H7 (cell line): Measurements from ENCODE around the gene TMEM272. TPM values are rescaled to one million over a fixed set of nuclear protein-coding genes. Genes with fewer than 3 reads are reported as not detected.

Experiments
- DNase-seq: peaks from one replicate; pipeline ENCODE4 v3.0.0; 2012
- H3K27me3 ChIP-seq: 2 replicates; pipeline ENCODE4 v1.6.0; 2011; ENCODE audit warnings: mild to moderate bottlenecking, low read length; ENCODE audit not compliant: control insufficient read depth, insufficient read depth
- H3K36me3 ChIP-seq: replicated peaks from 2 replicates; pipeline ENCODE4 v1.5.1; 2011; ENCODE audit warnings: low read length; ENCODE audit not compliant: control insufficient read depth, insufficient read depth
- H3K4me3 ChIP-seq: 2 replicates; pipeline ENCODE4 v1.5.1; 2011; ENCODE audit warnings: low read depth, mild to moderate bottlenecking, control low read depth, low read length, moderate library complexity; ENCODE audit not compliant: insufficient read depth
- total RNA-seq: library from RNA; depleted of rRNA; stranded (reverse); fragments of >200 nt; shearing (Covaris generic); gene quantifications from 2 replicates; pipeline ENCODE4 v1.2.3, GENCODE V29; 2014

The TMEM272 gene
- total RNA-seq, 1 experiment from 2014 or later = not detected

DNA sequence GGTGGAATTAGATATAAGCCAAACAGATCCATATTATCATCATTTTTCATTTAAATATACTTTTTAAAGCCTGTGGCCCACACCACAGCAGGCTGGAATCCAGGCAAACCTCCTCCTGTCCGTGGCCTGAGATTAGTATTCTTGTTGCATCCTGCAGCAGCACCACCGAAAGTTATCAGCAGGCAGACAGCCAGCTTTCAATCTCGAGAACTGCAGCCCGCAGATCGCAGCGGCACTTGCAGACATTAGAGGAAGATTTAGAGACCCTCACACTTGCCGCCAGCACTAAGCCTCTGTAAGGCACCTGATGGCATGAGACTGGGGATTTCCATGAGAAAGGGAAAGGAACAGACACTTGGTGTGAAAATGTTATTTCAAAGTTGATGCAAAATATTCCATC lies 48.4 kb downstream of the TMEM272 start:
- no peak for DNase-seq
- Histone ChIP-seq H3K27me3 (no peaks in the 10 kb centered on the region), H3K36me3 (no peaks in the 10 kb centered on the region), H3K4me3 (no peak overlapping the region)

DNA sequence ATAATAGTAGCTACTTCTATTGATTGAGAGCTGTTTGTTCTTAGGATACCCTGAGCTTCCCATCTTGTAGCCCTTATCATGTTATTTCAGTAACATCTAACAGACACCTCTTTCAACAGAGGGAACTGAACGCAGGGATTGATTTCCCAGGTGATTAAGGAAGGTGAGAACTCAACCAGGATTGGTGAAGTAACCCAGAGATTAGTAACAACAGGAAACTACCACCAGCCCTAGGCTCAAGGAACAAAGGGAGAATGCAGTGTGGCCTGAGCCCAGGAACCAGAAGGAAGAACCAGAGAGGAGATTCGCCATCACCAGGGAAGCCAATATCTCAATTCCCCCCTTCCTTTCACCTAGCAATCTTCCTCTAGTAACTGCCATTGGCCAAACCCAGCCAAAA lies 49.6 kb downstream of the TMEM272 start:
- DNase-seq = no peak
- no peak overlapping the region for H3K4me3 ChIP-seq
- H3K36me3 ChIP-seq = no peaks in the 10 kb centered on the region
- no peaks in the 10 kb centered on the region for H3K27me3 ChIP-seq

DNA sequence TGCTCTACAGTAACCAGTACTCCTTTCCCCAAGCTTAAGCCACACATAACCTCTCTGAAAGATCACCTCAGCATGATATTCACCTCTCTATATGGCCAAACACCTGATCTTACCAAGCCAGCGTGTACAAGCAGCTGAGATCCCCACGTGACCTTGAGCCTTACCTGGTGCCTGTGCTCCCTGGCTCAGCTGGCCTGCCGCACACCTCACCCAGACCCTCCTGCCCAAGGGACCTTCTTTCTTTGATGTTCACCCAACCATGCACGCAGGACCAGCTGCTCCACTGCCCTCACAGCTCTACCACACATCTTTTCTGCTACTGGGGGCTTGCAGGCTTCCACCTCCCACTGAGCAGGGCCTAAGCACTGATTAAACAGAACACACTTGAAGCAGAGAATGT lies 50.0 kb downstream of the TMEM272 start:
- no peak for DNase-seq
- H3K27me3 ChIP-seq = no peaks in the 10 kb centered on the region
- H3K4me3 ChIP-seq = no peak overlapping the region
- no peaks in the 10 kb centered on the region for H3K36me3 ChIP-seq

GRCh38 chr13:51793570-51794271 lies 51.3 kb downstream of the TMEM272 start:
- no peak for DNase-seq
- H3K36me3 ChIP-seq = no peaks in the 10 kb centered on the region
- no peak overlapping the region for H3K4me3 ChIP-seq
- H3K27me3 ChIP-seq = no peaks in the 10 kb centered on the region

DNA sequence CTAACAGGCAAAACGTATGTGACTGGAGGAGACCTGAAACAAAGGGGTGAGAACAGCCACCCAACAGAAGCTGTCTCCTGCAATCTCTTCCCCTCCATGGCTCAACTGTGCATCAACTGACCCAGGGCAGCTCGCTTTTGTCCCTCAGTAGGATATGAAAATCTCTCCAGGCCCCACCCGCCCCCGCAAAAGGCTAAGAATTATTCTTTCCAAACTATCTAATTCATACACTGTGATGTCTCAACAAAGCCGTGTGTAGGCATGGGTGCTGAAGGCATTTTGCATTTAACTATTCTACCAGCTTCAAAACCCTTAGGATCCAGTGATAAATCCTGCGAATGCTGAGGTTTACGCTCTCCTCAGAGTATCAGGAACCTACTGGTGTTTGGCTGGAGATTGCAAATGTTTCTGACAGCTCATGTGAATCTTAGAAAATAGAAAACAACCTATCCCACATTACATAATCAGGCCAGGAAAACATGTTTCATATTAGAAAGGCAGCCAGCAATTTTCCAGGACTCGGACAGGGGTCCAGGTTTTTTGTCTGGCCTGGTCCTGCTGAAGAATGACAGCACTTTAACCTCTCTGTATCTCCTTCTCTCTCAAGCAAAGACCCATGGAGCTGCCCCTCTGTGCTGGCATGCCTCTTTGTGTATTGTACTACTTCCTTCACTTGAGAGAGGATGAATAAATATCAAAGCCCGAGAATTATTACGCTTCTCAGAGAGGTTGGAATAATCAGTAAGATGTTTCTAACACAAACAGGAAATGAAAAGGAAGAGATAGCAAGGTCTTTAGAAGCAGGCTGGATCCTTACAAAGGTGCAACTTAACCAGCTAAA lies 58.3 kb downstream of the TMEM272 start:
- no peaks in the 10 kb centered on the region for H3K36me3 ChIP-seq
- DNase-seq = no peak
- H3K27me3 ChIP-seq = no peaks in the 10 kb centered on the region
- no peak overlapping the region for H3K4me3 ChIP-seq

- H3K27me3 ChIP-seq = no peaks in the 10 kb centered on the region
- H3K36me3 ChIP-seq = no peaks in the 10 kb centered on the region
- no peak overlapping the region for H3K4me3 ChIP-seq
- no peak for DNase-seq
Observed at GRCh38 chr13:51785712-51786424, 59.1 kb downstream of the TMEM272 start.

- Histone ChIP-seq H3K27me3 (no peaks in the 10 kb centered on the region), H3K36me3 (no peaks in the 10 kb centered on the region), H3K4me3 (no peak overlapping the region)
- DNase-seq = no peak
Observed at GRCh38 chr13:51784097-51784496, 60.9 kb downstream of the TMEM272 start.

GRCh38 chr13:51783428-51784094 lies 61.4 kb downstream of the TMEM272 start:
- H3K36me3 ChIP-seq = no peaks in the 10 kb centered on the region
- no peaks in the 10 kb centered on the region for H3K27me3 ChIP-seq
- no peak for DNase-seq
- no peak overlapping the region for H3K4me3 ChIP-seq

DNA sequence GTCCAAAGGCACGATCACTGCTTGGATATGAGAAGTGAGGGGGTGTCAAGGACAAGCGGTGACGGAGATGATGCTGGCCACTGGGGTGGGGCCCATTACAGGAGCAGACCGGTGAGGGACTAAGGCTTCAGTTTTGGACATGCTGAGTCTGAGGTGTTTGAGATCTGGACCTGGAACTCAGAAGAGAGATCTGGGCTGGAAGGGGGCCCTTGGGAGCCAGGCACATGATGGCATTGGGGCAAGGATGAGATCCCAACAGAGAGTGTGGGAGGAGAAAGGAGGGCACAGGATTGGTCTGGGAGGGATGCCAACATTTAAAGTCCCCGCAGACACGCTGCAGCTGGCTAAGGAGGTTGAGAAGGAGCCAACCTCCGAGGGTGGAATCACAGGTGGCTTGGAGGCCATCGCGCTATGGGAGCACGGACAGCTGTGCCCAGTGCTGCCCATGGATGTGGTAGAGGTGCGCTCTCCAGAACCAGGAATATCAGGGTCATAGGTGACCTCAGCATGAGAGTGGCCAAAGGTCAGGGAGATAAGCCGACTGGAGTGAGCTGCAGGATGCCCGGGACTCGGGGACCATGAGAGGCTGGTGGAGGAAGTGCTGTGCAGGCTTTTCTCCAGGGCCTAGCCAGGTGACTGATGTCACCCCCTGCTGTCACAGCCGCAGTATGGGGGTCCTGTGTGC lies 62.8 kb downstream of the TMEM272 start:
- no peaks in the 10 kb centered on the region for H3K36me3 ChIP-seq
- H3K4me3 ChIP-seq = no peak overlapping the region
- no peak for DNase-seq
- no peaks in the 10 kb centered on the region for H3K27me3 ChIP-seq

DNA sequence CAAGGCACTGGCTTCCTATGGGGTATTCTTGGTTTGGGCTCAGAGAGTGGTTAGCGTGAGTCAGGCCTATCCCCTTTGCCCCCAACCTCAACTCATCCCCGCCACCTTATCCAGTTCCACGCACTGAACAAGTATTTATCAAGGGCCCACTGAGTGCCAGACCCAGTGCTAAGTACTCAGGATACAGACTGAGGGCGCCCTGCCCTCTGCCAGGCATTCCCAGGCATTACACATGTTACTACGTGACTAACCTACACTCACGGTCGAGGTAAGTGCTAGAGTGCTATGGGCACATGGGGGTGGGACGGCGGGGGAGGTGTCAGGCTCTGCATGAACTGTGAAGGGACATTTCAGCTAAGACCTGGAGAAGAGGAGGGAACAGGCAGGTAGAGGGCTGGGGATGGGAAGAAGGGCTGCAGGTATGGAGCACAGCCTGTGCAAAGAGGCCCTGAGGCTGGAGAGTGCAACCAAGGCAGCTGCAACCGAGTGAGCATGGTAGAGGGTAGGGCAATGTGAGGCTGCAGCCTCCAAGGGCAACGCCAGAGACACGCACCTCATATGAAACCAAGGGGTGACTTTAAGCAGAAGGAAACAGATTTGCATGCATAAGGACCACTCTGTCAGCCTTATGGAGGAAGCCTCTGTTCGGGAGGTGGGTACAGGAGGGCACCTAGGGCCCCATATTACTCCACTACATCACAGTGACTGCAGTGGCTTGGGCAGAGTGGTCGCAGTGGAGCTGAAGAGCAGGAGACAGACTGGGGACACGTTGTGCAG lies 63.5 kb downstream of the TMEM272 start:
- Histone ChIP-seq H3K36me3 (no peaks in the 10 kb centered on the region), H3K4me3 (no peak overlapping the region), H3K27me3 (no peaks in the 10 kb centered on the region)
- DNase-seq = peak; percentile 72

- no peak for DNase-seq
- Histone ChIP-seq H3K4me3 (no peak overlapping the region), H3K36me3 (no peaks in the 10 kb centered on the region), H3K27me3 (no peaks in the 10 kb centered on the region)
Observed at GRCh38 chr13:51780099-51780498, 64.9 kb downstream of the TMEM272 start.

DNA sequence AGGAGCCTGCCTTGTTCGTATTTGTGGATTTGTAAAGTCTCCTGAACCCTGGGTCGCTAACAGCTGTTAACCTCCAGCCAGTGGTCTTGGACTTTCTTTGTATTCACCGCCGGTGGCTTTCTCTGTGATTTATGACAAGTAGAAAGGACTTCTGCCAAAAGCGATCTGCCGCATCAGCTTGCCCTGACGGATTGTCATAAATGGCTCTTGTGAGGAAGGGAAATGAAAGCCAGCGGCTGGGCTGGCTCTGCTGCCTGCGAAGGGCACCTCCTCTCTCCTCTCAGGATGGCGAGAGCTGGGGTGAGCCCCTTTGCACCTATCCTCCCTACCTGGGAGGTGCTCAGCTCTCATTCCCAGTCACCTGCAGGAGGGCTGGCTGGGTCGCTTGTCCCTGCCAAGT lies 66.6 kb downstream of the TMEM272 start:
- H3K27me3 ChIP-seq = no peaks in the 10 kb centered on the region
- no peak for DNase-seq
- no peaks in the 10 kb centered on the region for H3K36me3 ChIP-seq
- no peak overlapping the region for H3K4me3 ChIP-seq

GRCh38 chr13:51777921-51778320 lies 67.1 kb downstream of the TMEM272 start:
- Histone ChIP-seq H3K4me3 (no peak overlapping the region), H3K27me3 (no peaks in the 10 kb centered on the region), H3K36me3 (no peaks in the 10 kb centered on the region)
- no peak for DNase-seq
